Measurements from ENCODE around the gene AKAP6. TPM values are rescaled to one million over a fixed set of nuclear protein-coding genes. Genes with fewer than 3 reads are reported as not detected.
"Not testable (repeated sequence)": the region's sequence is repeated elsewhere in the genome, so short reads cannot be mapped to it uniquely, and the experiment has no call there.

Gene AKAP6
- total RNA-seq, 1 donor from 2014 or later = 0.21 TPM

GRCh38 chr14:32453857-32454810 lies 125.0 kb downstream of the AKAP6 start:
- Mint-ChIP-seq H3K36me3 (ENCODE audit: low read depth) (no peaks in the 10 kb centered on the region), H3K27ac (no peak overlapping the region), H3K4me3 (no peak overlapping the region), H3K9me3 (no peaks in the 10 kb centered on the region), H3K4me1 (ENCODE audit: low read depth) (no peaks in the 10 kb centered on the region), H3K27me3 (ENCODE audit: insufficient read depth) (no peaks in the 10 kb centered on the region)
- intact Hi-C loops (cut with micrococcal nuclease) = no loop called here
- DNase-seq (ENCODE audit: low spot score) = no peak

- intact Hi-C loops (cut with micrococcal nuclease) = no loop called here
- Mint-ChIP-seq H3K4me1 (ENCODE audit: low read depth) (no peaks in the 10 kb centered on the region), H3K27me3 (ENCODE audit: insufficient read depth) (no peaks in the 10 kb centered on the region), H3K27ac (no peak overlapping the region), H3K9me3 (no peaks in the 10 kb centered on the region), H3K36me3 (ENCODE audit: low read depth) (no peaks in the 10 kb centered on the region), H3K4me3 (no peak overlapping the region)
- DNase-seq (ENCODE audit: low spot score) = no peak
Measured at GRCh38 chr14:32457213-32457920, 128.3 kb downstream of the AKAP6 start.

GRCh38 chr14:32458720-32459119 lies 129.6 kb downstream of the AKAP6 start:
- H3K36me3 Mint-ChIP-seq (ENCODE audit: low read depth) = no peaks in the 10 kb centered on the region
- no peak for DNase-seq (ENCODE audit: low spot score)
- no peaks in the 10 kb centered on the region for H3K4me1 Mint-ChIP-seq (ENCODE audit: low read depth)
- no peaks in the 10 kb centered on the region for H3K27me3 Mint-ChIP-seq (ENCODE audit: insufficient read depth)
- intact Hi-C loops (cut with micrococcal nuclease) = no loop called here
- no peak overlapping the region for H3K27ac Mint-ChIP-seq
- H3K9me3 Mint-ChIP-seq = peaks cover 9% of the 10 kb centered on the region
- no peak overlapping the region for H3K4me3 Mint-ChIP-seq

- Mint-ChIP-seq H3K36me3 (ENCODE audit: low read depth) (no peaks in the 10 kb centered on the region), H3K27ac (no peak overlapping the region), H3K9me3 (peaks cover 9% of the 10 kb centered on the region), H3K4me1 (ENCODE audit: low read depth) (no peaks in the 10 kb centered on the region), H3K4me3 (no peak overlapping the region), H3K27me3 (ENCODE audit: insufficient read depth) (no peaks in the 10 kb centered on the region)
- intact Hi-C loops (cut with micrococcal nuclease) = loop anchor here (10.0 kb wide), 1 partner anchor 945 kb away; no protein-coding TSS in a partner anchor
- no peak for DNase-seq (ENCODE audit: low spot score)
Measured at GRCh38 chr14:32460267-32460666, 131.2 kb downstream of the AKAP6 start.

- H3K27ac Mint-ChIP-seq; H3K36me3 Mint-ChIP-seq (ENCODE audit: low read depth); H3K4me1 Mint-ChIP-seq (ENCODE audit: low read depth); H3K4me3 Mint-ChIP-seq; H3K27me3 Mint-ChIP-seq (ENCODE audit: insufficient read depth); H3K9me3 Mint-ChIP-seq; DNase-seq (ENCODE audit: low spot score): not testable (repeated sequence)
- intact Hi-C loops (cut with micrococcal nuclease) = loop anchor here (10.0 kb wide), 1 partner anchor 948 kb away; no protein-coding TSS in a partner anchor
Measured at GRCh38 chr14:32462553-32462952, 133.5 kb downstream of the AKAP6 start.

GRCh38 chr14:32468955-32469354 lies 139.9 kb downstream of the AKAP6 start:
- H3K27me3 Mint-ChIP-seq (ENCODE audit: insufficient read depth) = peaks cover 6% of the 10 kb centered on the region
- H3K4me1 Mint-ChIP-seq (ENCODE audit: low read depth) = no peaks in the 10 kb centered on the region
- H3K4me3 Mint-ChIP-seq = no peak overlapping the region
- H3K9me3 Mint-ChIP-seq = no peaks in the 10 kb centered on the region
- H3K27ac Mint-ChIP-seq = no peak overlapping the region
- no peak for DNase-seq (ENCODE audit: low spot score)
- intact Hi-C loops (cut with micrococcal nuclease) = loop anchor here (1.0 to 10.0 kb wide), 4 partner anchors 214 to 954 kb away; no protein-coding TSS in a partner anchor
- no peaks in the 10 kb centered on the region for H3K36me3 Mint-ChIP-seq (ENCODE audit: low read depth)

DNA sequence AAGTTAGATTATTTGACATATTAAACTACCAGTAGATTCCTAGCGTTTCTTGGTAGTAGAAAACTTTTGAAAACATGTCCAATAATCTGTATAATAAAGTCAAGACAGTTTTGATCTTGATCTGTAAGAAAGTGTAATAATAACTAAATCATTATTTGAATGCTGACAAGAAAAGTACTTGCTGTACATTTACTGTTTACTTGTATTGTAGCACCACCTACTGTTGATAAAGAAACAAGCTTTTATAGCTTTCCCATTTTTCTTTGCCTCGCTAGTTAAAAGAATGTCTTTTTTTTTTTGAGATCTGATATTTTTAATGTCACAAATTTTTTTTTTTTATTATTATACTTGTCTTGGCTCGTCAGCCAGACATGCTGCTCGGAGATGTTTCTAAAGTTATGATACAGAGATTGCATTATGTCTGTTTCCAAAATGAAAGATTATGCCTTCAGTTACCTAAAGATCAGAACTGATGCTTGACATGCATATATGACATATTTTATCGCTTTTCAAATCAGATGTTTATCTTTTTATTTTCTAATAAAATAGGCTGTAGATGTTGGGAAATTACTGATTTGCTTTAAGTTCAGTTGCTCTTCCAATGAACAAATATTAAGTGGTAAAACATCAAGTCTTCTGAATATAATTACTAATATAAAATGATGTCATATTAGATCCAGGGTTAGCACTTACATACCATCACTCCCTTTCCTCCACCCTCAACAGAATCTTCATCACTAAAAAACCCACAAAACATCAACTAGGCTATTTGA lies 140.5 kb downstream of the AKAP6 start:
- no peak overlapping the region for H3K27ac Mint-ChIP-seq
- no peak for DNase-seq (ENCODE audit: low spot score)
- peaks cover 6% of the 10 kb centered on the region for H3K27me3 Mint-ChIP-seq (ENCODE audit: insufficient read depth)
- no peaks in the 10 kb centered on the region for H3K36me3 Mint-ChIP-seq (ENCODE audit: low read depth)
- H3K4me3 Mint-ChIP-seq = no peak overlapping the region
- H3K4me1 Mint-ChIP-seq (ENCODE audit: low read depth) = no peaks in the 10 kb centered on the region
- intact Hi-C loops (cut with micrococcal nuclease) = loop anchor here (1.0 to 10.0 kb wide), 4 partner anchors 215 to 955 kb away; no protein-coding TSS in a partner anchor
- H3K9me3 Mint-ChIP-seq = no peaks in the 10 kb centered on the region

GRCh38 chr14:32470161-32470715 lies 141.1 kb downstream of the AKAP6 start:
- DNase-seq (ENCODE audit: low spot score) = no peak
- H3K27ac Mint-ChIP-seq = no peak overlapping the region
- no peaks in the 10 kb centered on the region for H3K4me1 Mint-ChIP-seq (ENCODE audit: low read depth)
- peaks cover 6% of the 10 kb centered on the region for H3K27me3 Mint-ChIP-seq (ENCODE audit: insufficient read depth)
- intact Hi-C loops (cut with micrococcal nuclease) = no loop called here
- no peaks in the 10 kb centered on the region for H3K36me3 Mint-ChIP-seq (ENCODE audit: low read depth)
- H3K4me3 Mint-ChIP-seq = no peak overlapping the region
- no peaks in the 10 kb centered on the region for H3K9me3 Mint-ChIP-seq

GRCh38 chr14:32471181-32471580 lies 142.1 kb downstream of the AKAP6 start:
- H3K9me3 Mint-ChIP-seq = no peaks in the 10 kb centered on the region
- no peak for DNase-seq (ENCODE audit: low spot score)
- H3K4me1 Mint-ChIP-seq (ENCODE audit: low read depth) = no peaks in the 10 kb centered on the region
- H3K27ac Mint-ChIP-seq = no peak overlapping the region
- no peaks in the 10 kb centered on the region for H3K36me3 Mint-ChIP-seq (ENCODE audit: low read depth)
- no peak overlapping the region for H3K4me3 Mint-ChIP-seq
- H3K27me3 Mint-ChIP-seq (ENCODE audit: insufficient read depth) = peaks cover 6% of the 10 kb centered on the region
- intact Hi-C loops (cut with micrococcal nuclease) = no loop called here

GRCh38 chr14:32472076-32472475 lies 143.0 kb downstream of the AKAP6 start:
- no peak for DNase-seq (ENCODE audit: low spot score)
- H3K27me3 Mint-ChIP-seq (ENCODE audit: insufficient read depth) = peaks cover 6% of the 10 kb centered on the region
- no peaks in the 10 kb centered on the region for H3K4me1 Mint-ChIP-seq (ENCODE audit: low read depth)
- intact Hi-C loops (cut with micrococcal nuclease) = no loop called here
- H3K27ac Mint-ChIP-seq = no peak overlapping the region
- H3K4me3 Mint-ChIP-seq = no peak overlapping the region
- H3K36me3 Mint-ChIP-seq (ENCODE audit: low read depth) = no peaks in the 10 kb centered on the region
- no peaks in the 10 kb centered on the region for H3K9me3 Mint-ChIP-seq

DNA sequence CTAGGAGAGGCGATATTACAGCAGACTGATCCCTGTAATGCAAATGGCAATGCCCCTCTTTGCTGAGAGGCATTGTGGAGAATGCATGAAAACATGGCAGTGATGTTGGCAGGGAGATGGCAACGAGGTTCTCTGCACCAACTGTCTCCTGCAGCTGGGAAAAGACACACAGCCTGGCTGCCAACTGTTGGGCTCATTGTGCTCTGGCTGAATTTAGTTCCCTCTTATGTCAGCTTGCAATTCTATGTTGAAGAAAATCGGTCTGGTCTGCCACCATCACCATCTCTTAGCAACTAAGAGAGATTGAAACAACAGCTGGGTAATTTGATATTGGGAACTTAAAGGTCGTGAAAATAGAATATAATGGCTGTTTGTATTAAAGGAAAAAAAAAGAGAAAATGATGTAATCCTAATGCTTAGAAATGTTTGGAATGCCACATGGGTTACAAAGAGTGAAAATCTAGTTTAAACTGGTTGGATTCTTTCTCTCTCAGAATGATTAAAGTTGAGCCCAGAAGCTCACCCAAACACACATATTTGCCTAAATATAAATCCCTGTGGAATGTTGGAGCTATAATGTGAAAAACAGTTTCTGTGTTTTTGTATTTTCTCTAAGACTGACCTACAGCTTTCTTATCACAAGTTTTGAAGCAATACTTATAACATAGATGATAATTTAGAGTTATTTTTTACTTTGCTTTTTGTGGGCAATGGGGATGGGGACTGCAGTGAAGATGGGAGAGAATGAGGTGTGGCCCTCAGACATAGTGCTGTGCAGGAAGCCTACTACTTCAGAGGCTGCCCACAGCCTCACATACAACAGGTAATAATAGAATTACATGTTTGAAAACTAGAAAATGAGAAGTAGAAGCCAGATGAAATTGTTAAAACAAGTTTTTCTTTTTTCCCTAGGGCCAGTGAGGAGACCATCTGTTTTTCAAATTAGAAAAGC lies 143.7 kb downstream of the AKAP6 start:
- H3K27ac Mint-ChIP-seq = no peak overlapping the region
- intact Hi-C loops (cut with micrococcal nuclease) = no loop called here
- no peak for DNase-seq (ENCODE audit: low spot score)
- no peak overlapping the region for H3K4me3 Mint-ChIP-seq
- peaks cover 6% of the 10 kb centered on the region for H3K27me3 Mint-ChIP-seq (ENCODE audit: insufficient read depth)
- no peaks in the 10 kb centered on the region for H3K4me1 Mint-ChIP-seq (ENCODE audit: low read depth)
- H3K36me3 Mint-ChIP-seq (ENCODE audit: low read depth) = no peaks in the 10 kb centered on the region
- H3K9me3 Mint-ChIP-seq = no peaks in the 10 kb centered on the region

Data from activated T-helper 1 cell treated with anti-CD3 and anti-CD28 coated beads, Interleukin-12 subunit alpha, Interleukin-12 subunit beta, Interleukin-2, Interleukin-4 antibody, amounts not matched to agents 30 ng/mL and 10 ng/mL and 1 ng/mL, durations not matched to agents 14 hours and 24 hours and 36 hours (primary cell).